ENCODE data around the gene CLBA1.

CLBA1 gene

DNA sequence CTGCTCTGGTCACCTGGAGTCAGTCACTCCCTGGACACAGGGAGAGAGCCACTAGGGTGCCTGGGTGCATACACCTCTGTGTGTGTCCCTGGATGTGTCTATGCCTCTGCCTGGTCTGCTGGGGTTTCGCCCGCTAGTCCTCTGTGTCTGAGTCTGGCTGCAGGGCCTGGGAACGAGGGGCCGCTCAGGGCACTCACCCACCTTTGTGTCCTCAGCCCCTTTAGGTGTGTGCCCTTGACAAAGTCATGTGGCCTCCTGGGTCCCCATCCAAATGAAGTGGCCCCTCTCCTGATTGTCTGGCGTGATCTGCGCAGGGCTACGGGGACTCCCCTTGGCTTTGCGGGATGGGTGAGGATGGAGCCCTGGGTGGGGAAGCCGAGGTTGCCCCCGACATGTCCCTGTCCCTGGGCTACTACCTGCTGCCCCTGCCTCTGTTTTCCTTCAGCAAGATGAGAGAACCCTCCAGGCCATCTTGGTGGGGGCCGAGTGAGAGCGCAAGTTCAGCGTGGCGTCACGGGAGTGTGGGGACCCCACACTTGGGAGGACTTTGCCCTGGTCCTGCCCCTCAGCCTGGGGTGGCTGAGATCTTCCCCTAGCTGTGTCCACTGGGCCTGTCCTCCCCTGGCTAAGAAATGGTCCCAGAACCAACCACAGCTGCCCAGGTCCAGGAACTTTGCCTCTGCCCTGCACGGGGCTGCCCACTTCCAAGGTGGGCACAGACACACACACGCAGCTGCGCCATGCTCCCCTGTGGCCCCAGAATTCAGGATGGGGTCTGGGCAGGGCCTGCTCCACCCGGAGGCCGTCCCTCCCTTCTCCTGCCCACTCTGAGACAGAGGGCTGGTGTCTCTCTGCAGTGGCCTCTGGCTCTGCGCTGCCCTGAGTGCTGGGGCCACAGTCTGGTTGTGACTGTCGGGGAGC is 4.7 kb upstream of the CLBA1 start:
- DNase-seq = no peak

GRCh38 chr14:104981699-104982541 is 3.7 kb upstream of the CLBA1 start:
- no peak for DNase-seq

- DNase-seq = no peak
These were observed 2.9 kb upstream of the CLBA1 start for GRCh38 chr14:104982548-104983230.

DNA sequence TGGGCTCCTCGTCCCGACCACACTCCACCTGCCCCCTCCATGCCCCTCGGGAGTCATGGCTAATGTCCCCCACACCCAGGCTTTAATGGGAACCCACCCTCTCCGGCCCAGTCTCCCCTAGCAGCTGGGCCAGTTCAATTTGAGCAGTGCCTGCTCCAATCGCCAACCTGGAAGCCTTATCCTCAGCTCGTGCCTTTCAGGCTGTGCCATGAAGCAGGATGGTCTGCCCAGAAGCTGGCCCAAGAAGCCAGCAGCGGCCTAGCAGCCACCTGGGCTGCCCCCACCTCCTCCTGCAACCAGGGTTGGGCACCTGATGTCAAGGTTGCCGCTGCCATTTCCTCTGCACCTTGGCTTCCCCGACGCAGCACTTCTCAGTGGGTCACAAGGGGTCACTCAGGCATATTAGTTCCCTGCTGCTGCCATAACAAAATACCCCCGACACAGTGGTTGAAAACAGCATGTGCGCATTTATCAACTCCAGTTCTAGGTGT is 2.3 kb upstream of the CLBA1 start:
- DNase-seq = no peak

DNA sequence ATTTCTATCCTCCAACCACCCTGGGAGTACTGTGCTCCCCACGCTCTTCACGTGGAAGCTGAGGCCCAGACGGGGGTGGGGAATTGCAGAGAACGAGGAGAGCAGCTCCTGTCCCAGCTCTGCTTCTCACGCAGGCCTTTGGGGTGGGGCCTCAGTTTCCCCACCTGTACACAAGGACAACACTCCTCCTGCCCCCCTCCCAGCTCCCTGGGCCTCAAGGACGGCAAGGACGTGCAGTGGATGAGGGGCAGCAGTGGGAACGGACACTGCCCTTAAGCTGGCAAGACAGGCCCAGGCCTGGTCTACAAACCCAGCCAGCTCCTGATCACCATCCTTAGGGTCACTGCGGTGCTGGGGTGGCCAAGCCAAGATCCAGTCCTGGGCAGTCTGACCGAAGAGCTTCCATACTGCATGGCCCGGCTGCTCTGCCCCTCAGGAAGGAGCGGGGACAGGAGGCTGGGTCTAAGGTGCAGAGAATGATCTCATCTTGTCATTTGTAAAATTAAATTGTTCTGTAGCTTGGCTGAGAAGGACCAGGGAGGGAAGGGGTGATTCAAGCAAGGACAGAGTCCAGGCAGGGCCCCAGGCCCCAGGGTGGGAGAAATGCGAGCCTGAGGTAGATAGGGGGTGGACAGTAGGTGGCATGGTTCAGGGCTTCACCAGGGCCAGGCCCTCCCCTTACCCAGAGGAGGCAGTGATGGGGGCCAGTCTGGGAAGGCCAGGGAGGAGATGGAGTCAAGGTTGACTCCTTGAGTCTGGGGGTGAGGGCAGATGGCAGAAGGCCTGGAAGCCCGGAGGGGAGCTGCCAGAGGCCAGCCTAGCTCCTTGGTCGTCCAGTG is 1.3 kb upstream of the CLBA1 start:
- no peak for DNase-seq

DNA sequence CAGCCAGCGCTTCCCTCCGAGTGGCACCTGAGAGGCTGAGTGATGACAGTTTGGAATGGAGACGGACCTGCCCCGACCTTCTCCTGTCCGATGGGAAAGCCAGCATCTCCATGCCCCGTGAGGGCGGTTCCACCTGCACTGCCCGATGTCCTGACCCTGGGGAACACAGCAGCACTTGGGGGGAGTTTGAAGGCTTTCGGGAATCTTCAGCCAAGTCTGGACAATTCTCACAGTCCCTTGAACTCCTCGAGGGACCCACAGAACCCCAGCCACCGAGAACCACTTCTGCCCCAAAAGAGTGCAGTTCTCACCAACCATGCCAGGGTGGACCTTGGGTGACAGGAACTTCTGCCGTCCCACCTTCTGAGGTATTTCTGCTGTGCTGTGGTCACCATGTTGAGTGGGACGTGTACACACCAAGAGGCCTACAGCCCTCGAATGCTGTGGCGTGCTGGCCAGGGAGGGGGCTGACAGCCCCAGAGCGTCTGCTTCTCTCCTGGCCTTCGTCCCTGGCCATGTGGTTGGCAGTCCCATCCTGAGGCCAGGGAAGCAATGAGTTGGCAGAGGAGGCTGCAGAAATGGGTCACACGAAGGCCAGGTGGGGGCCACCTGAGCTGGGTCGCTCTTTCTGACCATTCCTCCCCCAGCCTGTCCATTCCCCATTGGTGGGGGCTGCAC is 1.0 kb downstream of the CLBA1 start:
- DNase-seq = no peak

DNA sequence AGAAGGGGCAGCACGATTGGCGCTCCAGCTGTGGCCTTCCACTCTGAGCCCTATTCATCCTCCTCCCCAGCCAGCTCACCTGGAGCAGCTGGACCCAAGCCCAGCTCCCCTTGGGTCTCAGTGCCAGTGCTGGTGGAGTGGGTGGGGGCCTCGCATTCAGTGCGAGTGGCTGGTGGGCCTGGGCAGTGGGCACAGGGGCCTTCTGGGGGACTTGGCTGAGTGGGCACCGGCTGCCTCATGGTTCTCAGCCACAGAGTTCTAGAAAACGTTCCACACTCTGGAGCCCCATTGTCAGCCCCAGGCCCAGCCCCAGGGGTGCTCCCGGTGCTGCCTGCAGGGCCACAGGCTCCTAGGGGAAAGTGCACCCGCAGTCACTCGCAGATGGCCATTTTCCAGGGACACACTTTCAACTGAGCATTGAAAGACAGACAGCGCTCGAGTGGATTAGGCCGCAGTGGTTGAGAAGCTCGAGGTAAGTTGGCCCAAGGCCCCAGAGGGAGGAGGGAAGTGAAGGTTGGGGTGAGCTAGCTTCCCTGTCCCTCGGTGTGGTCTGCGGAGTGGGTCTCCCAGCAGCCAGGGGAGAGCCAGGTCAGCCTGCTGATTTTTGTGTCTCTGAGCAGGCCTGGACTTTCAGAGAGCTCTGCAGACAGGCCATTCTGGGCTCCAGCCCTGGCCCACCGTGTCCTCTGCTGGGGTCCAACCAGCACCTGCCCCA is 3.8 kb downstream of the CLBA1 start:
- DNase-seq = no peak

GRCh38 chr14:104989951-104990303 is 4.3 kb downstream of the CLBA1 start:
- DNase-seq = no peak

DNA sequence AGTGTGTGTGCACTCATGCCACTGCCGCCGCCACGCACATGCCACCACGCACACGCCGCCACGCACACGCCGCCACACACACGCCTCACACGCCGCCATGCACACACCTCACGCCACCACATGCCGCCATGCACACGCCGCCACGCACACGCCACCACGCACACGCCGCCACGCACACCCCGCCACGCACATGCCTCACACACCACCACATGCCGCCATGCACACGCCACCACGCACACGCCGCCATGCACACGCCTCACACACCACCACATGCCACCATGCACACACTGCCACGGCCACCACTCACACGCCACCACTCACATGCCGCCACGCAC is 6.3 kb downstream of the CLBA1 start:
- DNase-seq = no peak

DNA sequence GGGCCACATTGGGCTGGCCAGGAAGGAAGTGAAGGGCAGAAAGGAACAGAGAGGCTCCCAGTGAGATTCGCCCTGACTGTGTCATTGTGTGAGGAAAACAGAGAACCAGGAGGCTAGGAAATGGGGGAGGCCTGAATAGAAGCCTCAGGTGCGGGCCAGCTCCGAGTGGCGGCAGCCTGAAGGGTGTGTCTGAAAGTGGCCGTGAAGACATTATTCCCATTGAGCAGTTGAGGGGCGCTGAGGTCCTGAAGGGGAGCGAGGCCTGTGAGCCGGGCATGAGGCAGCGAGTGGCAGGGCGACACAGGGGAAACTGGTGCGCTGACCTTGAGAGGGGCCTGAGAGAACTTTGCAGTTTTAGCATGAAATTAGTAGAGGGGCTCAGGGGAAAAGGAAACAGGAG is 6.9 kb downstream of the CLBA1 start:
- no peak for DNase-seq

DNA sequence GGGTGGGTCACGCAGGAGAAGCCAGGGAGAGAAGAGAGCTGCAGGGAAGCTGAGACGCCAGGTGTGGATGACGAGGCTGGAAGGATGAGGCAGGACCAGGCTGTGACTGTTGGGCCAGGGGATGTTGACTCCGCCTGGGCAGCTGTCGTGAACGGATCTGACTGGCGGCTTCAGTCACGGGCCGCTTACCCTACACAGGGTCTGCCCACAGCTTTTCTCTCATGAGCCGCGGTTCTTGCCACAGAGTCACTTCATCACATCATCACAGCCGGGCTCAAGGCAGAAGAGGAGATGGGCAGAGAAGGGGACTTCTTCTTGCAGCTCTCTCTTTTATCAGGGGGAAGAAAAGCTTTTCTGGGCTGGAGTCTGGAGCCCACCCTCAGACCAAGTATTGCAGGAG is 7.7 kb downstream of the CLBA1 start:
- no peak for DNase-seq

GRCh38 chr14:104993808-104994591 is 8.4 kb downstream of the CLBA1 start:
- no peak for DNase-seq

DNA sequence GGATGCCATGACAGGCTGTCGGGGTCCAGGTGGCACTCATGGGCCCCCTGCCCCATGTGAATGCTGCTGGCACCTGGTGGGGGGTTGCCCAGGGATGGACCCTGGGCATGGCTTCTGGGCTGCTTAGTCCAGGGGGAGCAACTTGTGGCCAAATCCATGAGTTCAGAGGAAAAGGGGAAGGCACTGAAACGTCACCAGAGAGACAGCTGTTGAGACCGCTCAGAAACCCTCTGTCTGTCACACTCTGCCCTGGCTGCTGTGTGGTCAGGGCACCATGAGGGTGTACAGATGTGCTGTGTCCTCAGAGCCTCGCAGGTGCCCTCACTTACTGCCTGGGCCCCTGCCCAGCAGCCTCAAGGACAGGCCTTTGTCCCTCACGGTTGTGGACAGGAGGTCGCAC is 9.4 kb downstream of the CLBA1 start:
- no peak for DNase-seq

- DNase-seq = no peak
These were observed 10.4 kb downstream of the CLBA1 start for GRCh38 chr14:104996032-104996431.

DNA sequence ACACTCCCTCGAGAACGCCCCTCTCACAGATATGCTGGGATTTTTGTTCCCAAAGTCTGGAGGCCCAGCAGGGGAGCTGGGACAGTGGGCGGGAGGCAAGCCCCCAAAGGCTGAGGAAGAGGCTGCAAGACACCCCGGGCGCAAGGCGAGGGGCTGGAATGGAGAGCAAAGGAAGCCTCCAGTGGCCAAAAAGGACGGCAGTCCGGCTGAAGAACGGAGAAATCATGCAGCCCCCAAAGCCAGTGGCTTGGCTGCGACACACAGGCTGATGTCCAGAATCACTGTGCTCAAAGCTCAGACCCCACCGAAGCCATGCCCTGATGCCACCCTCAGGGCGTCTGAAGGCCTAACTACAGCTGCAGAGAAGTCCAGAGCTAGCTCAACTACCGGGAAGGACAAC is 10.9 kb downstream of the CLBA1 start:
- DNase-seq = no peak

DNA sequence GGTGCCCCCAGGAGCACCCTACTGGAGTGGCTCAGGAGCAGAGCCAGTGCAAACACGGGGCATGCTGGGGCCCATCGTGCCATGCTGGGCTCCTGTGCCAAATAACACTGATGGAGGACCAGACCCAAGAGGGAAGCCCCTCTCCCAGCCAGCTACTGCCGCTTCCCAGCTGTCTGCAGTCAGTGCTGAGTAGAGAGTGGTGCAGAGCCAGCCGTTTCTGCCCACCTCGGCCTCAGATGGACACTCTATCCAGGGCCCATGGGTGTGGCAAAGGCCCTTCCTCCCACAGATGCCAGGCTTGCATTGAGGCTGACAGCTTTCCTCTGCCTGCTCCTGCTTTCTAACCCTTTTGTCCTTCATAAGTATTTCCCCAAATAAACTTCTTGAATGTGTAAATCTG is 13.2 kb downstream of the CLBA1 start:
- DNase-seq = no peak

DNA sequence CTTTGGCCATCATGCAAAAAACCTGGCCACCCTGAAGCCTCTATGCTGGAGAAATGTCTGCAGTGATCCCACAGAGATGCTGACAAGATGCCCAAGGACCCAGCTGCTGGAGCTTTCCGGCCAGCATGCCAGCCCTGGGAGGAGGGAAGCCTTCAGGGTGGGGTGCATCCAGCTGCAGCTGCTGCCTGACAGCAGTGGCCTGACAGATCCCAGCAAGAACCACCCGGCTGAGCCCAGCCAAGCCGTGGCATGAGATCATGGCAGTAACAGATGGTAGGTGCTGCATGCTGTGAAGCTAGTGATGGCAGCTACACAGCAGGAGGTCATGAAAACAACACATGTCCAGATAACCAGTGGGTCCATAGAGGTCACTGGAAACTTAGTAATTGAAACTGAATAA is 13.8 kb downstream of the CLBA1 start:
- DNase-seq = no peak

DNA sequence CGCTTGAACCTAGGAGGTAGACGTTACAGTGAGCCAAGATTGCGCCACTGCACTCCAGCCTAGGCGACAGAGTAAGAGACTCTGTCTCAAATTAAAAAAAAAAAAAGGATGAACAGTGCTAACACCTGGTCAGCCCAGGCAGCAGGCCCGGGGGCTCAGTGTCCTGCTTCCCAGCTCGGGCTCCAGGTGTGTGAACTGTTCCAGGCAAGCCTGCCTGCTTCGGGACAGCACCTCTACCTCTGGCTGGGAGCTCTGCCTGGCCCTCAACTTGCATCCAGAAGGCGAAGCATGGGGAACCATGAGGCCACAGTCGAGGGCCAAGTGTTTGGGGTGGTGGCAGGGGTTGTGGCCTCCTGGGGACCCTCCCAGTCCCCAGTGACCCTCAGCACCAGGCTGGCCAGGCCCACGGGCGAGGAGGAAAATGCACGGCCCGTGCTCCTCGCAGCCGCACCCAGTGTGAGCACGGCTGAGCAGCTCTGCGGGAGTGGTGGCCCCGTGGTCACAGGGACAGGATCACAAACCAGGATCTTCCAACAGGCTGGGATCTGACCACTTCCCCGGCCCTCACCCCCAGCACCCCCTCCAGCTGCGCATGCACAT is 19.8 kb downstream of the CLBA1 start:
- DNase-seq = no peak

DNA sequence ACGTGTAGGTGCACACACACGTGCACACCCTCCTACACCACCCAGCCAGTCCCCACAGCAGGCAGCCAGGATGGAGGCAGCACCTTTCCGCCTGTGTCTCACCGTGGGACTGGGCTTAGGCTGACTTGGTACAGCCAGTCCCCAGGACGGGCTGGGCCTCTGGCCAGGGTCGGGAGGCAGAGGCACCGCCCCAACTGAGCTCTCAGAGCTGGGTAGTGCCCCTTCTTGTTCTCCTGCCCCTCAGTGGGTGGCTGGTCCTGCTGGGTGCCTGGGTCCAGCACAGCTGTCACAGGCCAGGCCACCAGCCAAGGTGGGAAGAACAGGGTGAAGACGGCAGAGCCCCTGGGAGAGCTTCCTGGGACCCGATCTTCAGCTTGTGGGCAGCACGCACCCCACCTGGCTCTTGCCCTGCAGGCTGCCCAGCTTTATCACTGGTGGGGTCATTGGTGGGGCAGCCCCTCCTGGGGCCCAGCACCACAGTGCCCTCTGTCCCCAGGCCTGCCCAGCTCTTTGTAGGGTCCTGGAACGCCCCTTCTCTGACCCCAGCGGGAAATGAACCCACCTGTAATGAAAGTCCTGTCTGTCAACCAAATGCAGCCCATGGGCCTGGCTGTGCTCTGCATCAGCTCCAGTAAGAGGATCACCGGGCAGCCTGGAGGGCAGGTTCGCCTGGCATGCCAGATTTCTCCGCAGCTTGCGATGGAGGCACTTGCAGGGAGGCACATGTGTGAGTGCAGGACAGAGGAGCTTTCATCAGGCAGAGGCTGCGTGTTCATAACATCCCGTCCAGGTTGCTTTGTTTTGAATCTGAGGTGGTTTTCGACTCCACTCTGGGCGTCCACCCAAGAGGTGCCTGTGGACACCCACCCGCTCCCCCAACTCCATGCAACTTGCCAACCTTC is 20.6 kb downstream of the CLBA1 start:
- no peak for DNase-seq

Measured in stimulated activated CD4-positive, alpha-beta T cell treated with anti-CD3 and anti-CD28 coated beads, Interleukin-15, amount 100 ng/mL, for 24 hours (primary cell).